ENCODE measurements around the gene ALKBH7. TPM values are rescaled to one million over a fixed set of nuclear protein-coding genes. Genes with fewer than 3 reads are reported as not detected.

The ALKBH7 gene
- total RNA-seq, 1 experiment from 2014 or later = 70.0 TPM

DNA sequence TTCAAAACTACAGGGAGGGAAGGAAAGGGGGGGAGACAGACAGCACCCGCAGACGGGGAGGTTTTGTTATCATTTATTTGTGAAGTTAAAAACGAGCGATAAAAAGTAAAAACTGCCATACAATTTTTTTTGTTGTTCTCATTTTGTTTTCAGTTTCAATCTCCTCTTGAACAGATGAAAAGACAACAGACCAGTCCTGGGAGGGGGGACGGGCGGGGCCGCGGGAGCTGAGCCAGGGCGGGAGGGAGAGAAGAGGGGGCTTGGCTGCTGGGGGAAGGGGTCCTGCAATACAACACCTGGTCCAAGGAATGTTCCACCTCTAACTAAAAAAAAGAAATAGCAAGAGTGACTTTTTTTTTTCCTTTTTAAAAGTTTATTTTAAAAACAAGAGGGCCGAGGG lies 40.7 kb downstream of the ALKBH7 start:
- BruUV-seq (replicated peaks) = no TSS peak

DNA sequence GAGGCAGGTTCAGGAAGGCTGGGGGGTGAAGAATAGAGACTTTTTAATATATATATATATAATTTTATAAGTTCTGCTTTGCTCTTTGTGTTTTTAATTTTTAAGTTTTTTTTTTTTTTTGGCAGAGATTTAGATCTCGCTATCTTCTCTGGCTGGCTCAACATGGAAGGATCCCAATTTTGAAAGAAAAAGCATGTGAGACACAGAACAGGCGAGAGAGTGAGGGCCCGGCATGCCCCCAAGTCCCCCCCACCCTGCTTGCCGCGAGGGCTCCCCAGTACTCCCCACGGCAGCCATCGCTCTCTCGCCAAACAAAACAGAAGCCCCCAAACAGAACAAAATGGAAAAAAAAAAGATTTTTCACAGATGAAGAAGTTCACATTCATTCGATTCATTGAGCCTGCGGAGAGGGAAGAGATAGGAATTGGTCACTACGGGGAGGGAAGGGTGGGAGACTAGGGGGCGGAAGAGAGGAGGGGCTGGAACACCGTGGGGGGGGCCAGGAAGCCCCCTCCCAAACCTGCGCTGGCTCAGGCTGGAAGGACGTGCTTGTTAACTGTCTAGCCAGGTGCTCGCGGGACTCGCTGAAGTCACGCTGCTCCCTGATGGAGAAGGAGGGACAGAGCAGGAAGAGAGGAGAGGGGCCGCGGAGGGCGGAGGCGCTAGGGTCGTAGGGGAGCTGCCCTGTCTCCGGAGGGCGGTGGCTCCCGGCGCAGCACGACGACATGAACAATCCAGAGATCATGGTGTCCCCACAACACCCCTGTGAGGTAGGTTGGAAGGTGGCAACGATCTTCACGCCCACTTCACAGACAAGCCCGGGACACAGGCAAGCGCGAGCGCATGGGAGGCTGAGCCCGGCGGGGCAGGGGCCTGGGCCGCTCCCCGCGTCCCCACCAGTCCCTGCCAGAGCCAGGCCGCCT lies 41.4 kb downstream of the ALKBH7 start:
- intact Hi-C loops (cut with micrococcal nuclease; ENCODE audit: unreplicated experiment) = no loop called here
- Mint-ChIP-seq H3K4me1 (ENCODE audit: low read depth, unreplicated experiment) (peaks cover 5% of the 10 kb centered on the region), H3K27me3 (ENCODE audit: insufficient read depth, unreplicated experiment) (no peaks in the 10 kb centered on the region), H3K9me3 (ENCODE audit: unreplicated experiment) (no peaks in the 10 kb centered on the region), H3K36me3 (ENCODE audit: insufficient read depth, unreplicated experiment) (peaks cover 74% of the 10 kb centered on the region), H3K4me3 (ENCODE audit: unreplicated experiment) (no peak overlapping the region), H3K27ac (ENCODE audit: unreplicated experiment) (no peak overlapping the region)
- BruUV-seq (replicated peaks) = TSS peak; percentile 53
- no peak overlapping the region for H3K4me3 ChIP-seq (ENCODE audit: low read depth, low read length)
- TF ChIP-seq, protein P1, sequence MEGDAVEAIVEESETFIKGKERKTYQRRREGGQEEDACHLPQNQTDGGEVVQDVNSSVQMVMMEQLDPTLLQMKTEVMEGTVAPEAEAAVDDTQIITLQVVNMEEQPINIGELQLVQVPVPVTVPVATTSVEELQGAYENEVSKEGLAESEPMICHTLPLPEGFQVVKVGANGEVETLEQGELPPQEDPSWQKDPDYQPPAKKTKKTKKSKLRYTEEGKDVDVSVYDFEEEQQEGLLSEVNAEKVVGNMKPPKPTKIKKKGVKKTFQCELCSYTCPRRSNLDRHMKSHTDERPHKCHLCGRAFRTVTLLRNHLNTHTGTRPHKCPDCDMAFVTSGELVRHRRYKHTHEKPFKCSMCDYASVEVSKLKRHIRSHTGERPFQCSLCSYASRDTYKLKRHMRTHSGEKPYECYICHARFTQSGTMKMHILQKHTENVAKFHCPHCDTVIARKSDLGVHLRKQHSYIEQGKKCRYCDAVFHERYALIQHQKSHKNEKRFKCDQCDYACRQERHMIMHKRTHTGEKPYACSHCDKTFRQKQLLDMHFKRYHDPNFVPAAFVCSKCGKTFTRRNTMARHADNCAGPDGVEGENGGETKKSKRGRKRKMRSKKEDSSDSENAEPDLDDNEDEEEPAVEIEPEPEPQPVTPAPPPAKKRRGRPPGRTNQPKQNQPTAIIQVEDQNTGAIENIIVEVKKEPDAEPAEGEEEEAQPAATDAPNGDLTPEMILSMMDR (IDR thresholded peaks at IDR 0.05; ENCODE audit: insufficient read depth in 1 of 2, low read depth in 1 of 2, low read length in 1 of 2, severe bottlenecking in 1 of 2, unreplicated experiment in 1 of 2) = no peak
- no peaks in the 10 kb centered on the region for H3K9me3 ChIP-seq
- peak in 1 of 2 experiments; percentile 36 for DNase-seq
- H3K27me3 ChIP-seq (replicated peaks; ENCODE audit: control insufficient read depth, insufficient read depth, low read length) = no peaks in the 10 kb centered on the region
- POLR2A ChIA-PET = no interaction called here
- peaks cover 5% of the 10 kb centered on the region for H3K36me3 ChIP-seq (ENCODE audit: control insufficient read depth, insufficient read depth, low read length)
- CTCF ChIA-PET = interaction anchor here (0.6 kb wide), 1 partner anchor 11 kb away, joined by 3 read pairs; no protein-coding TSS in a partner anchor
- no peaks in the 10 kb centered on the region for H3K4me1 ChIP-seq

More for the DNA sequence above, 40.7 kb downstream of the ALKBH7 start:
- Histone ChIP-seq H3K36me3 (ENCODE audit: control insufficient read depth, insufficient read depth, low read length) (peaks cover 3% of the 10 kb centered on the region), H3K27me3 (replicated peaks; ENCODE audit: control insufficient read depth, insufficient read depth, low read length) (no peaks in the 10 kb centered on the region), H3K4me1 (no peaks in the 10 kb centered on the region), H3K9me3 (no peaks in the 10 kb centered on the region), H3K4me3 (ENCODE audit: low read depth, low read length) (no peak overlapping the region)
- Mint-ChIP-seq H3K27me3 (ENCODE audit: insufficient read depth, unreplicated experiment) (no peaks in the 10 kb centered on the region), H3K36me3 (ENCODE audit: insufficient read depth, unreplicated experiment) (peaks cover 67% of the 10 kb centered on the region), H3K4me3 (ENCODE audit: unreplicated experiment) (no peak overlapping the region), H3K4me1 (ENCODE audit: low read depth, unreplicated experiment) (peaks cover 5% of the 10 kb centered on the region), H3K9me3 (ENCODE audit: unreplicated experiment) (no peaks in the 10 kb centered on the region), H3K27ac (ENCODE audit: unreplicated experiment) (no peak overlapping the region)
- DNase-seq = no peak
- intact Hi-C loops (cut with micrococcal nuclease; ENCODE audit: unreplicated experiment) = no loop called here
- POLR2A ChIA-PET = no interaction called here
- CTCF ChIA-PET = no interaction called here
- TF ChIP-seq, protein P1 (IDR thresholded peaks at IDR 0.05; ENCODE audit: insufficient read depth in 1 of 2, low read depth in 1 of 2, low read length in 1 of 2, severe bottlenecking in 1 of 2, unreplicated experiment in 1 of 2) = no peak

DNA sequence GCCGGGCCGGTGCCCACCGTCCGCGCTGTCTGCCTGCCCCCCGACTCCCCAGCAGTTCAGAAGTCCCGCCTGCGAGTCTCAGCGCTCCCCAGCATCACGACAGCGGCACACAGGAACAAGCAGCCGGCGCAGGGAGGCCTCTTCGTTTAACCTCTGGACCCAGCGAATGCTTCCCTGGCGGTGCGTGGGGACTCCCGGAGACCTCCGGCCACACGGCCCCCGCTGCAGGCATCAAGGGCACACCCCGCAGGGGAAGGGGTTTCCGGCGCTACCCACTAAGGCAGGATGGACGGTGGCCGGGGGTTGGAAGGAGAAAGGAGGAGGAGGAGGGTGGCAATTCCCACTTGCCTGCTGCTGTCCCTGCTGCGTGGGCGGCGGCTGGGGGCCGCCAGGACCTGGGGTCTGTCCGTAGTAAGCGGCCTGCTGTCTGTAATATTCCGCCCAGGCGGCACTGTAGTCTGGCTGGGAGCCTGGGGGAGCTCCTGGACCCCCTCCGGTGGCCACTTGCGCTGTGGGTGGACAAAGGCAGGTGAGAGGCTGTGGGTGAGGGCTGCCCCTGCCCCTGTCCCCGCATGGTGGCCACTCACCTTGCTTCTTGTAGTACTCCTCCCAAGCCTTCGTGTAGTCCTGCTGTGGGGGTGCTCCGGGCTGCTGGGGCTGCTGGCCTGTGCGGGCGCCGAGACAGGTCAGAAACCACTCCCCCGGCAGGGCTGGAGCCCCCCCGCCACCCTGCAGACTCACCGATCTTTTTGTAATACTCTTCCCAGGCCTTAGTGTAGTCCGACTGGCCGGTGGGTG lies 42.4 kb downstream of the ALKBH7 start:
- Mint-ChIP-seq H3K9me3 (ENCODE audit: unreplicated experiment) (no peaks in the 10 kb centered on the region), H3K4me3 (ENCODE audit: unreplicated experiment) (no peak overlapping the region), H3K27ac (ENCODE audit: unreplicated experiment) (no peak overlapping the region), H3K36me3 (ENCODE audit: insufficient read depth, unreplicated experiment) (peaks cover 79% of the 10 kb centered on the region), H3K4me1 (ENCODE audit: low read depth, unreplicated experiment) (peaks cover 5% of the 10 kb centered on the region), H3K27me3 (ENCODE audit: insufficient read depth, unreplicated experiment) (no peaks in the 10 kb centered on the region)
- H3K9me3 ChIP-seq = no peaks in the 10 kb centered on the region
- ChIA-PET POLR2A (no interaction called here), CTCF (interaction anchor here (0.6 kb wide), 1 partner anchor 12 kb away, joined by 3 read pairs; no protein-coding TSS in a partner anchor)
- intact Hi-C loops (cut with micrococcal nuclease; ENCODE audit: unreplicated experiment) = no loop called here
- TF ChIP-seq, protein P1 (IDR thresholded peaks at IDR 0.05; ENCODE audit: insufficient read depth in 1 of 2, low read depth in 1 of 2, low read length in 1 of 2, severe bottlenecking in 1 of 2, unreplicated experiment in 1 of 2) = no peak
- H3K4me1 ChIP-seq = no peaks in the 10 kb centered on the region
- no TSS peak for BruUV-seq (replicated peaks)
- H3K27me3 ChIP-seq (replicated peaks; ENCODE audit: control insufficient read depth, insufficient read depth, low read length) = no peaks in the 10 kb centered on the region
- H3K4me3 ChIP-seq (ENCODE audit: low read depth, low read length) = no peak overlapping the region
- peak in 1 of 2 experiments; percentile 32 for DNase-seq
- H3K36me3 ChIP-seq (ENCODE audit: control insufficient read depth, insufficient read depth, low read length) = peaks cover 5% of the 10 kb centered on the region

Data from Caco-2 (cell line).